Transverse colon (tissue), 4 donors: ENCODE results near the gene NXPH1. TPM values are rescaled to one million over a fixed set of nuclear protein-coding genes. Genes with fewer than 3 reads are reported as not detected.

Experiments used
- DNase-seq: peaks from one replicate; pipeline ENCODE4 v3.0.0-alpha.2; 2019
- H3K27ac ChIP-seq, 4 donors: fragments of 200-600 bp; sonication (generic); 2 replicates each; pipeline ENCODE4 v1.5.1; 2016 to 2018; ENCODE audit warnings: inconsistent platforms in 4 of 4
- H3K27me3 ChIP-seq: fragments of 200-600 bp; sonication (generic); 2 replicates; pipeline ENCODE4 v1.5.1; 2017; ENCODE audit warnings: inconsistent platforms
- H3K36me3 ChIP-seq, 4 donors: fragments of 200-600 bp; sonication (generic); 2 replicates each; pipeline ENCODE4 v1.5.1; 2017 to 2019; ENCODE audit warnings: inconsistent platforms in 4 of 4
- H3K4me1 ChIP-seq, 4 donors: fragments of 200-600 bp; sonication (generic); 2 replicates each; pipeline ENCODE4 v1.5.1; 2017 to 2020; ENCODE audit warnings: inconsistent platforms in 4 of 4
- H3K4me3 ChIP-seq, 4 donors: fragments of 200-600 bp; sonication (generic); 1 replicate in 1 of 4; 2 replicates in 3 of 4; pipeline versions ENCODE4 v1.5.1 to v1.6.1; 2017 to 2019; ENCODE audit warnings: inconsistent platforms in 4 of 4
- H3K9me3 ChIP-seq, 2 donors: fragments of 200-600 bp; sonication (generic); 2 replicates each; pipeline ENCODE4 v1.5.1; 2017 to 2019; ENCODE audit warnings: inconsistent platforms in 2 of 2
- CTCF ChIP-seq, 5 experiments: fragments of 200-600 bp in 3 of 5; fragments of 450-650 bp in 2 of 5; sonication (generic) in 3 of 5; IDR thresholded peaks; 1 replicate in 2 of 5; 2 replicates in 3 of 5; pipeline ENCODE4 v1.5.1; 2016 to 2017; ENCODE audit warnings: antibody characterized with exemption in 5 of 5, inconsistent platforms in 3 of 5, mild to moderate bottlenecking in 2 of 5, moderate library complexity in 1 of 5
- EP300 ChIP-seq: sonication (generic); formaldehyde crosslinking; IDR thresholded peaks from one replicate; pipeline ENCODE4 v1.6.1; 2017; ENCODE audit warnings: antibody characterized with exemption, low read depth
- POLR2A ChIP-seq: fragments of 450-650 bp; IDR thresholded peaks from one replicate; pipeline ENCODE4 v1.6.1; 2016; ENCODE audit warnings: antibody characterized with exemption, mild to moderate bottlenecking, moderate library complexity
- POLR2AphosphoS5 ChIP-seq, 3 donors: sonication (generic); formaldehyde crosslinking; IDR thresholded peaks; one replicate each; pipeline ENCODE4 v1.6.1; 2016; ENCODE audit warnings: antibody characterized with exemption in 3 of 3
- WGBS, 2 donors: methylation state at CpG; one replicate each; pipeline ENCODE4 v1.1.5; 2018; ENCODE audit warnings: low coverage in 1 of 2; 5-methylcytosine and 5-hydroxymethylcytosine counted together
- in situ Hi-C, 4 donors: fragments of 200-750 bp; cut with MboI; loops; one replicate each; pipeline versions ENCODE4 v1.15.0 to v1.15.1; 2017; ENCODE audit warnings: low sequenced_read_pairs in 3 of 4, low pct_ligation_motif_present in 1 of 4, low pct_unique_long_range_greater_than_20kb in 1 of 4
- intact Hi-C: fragments of 100-400 bp; cut with DNase I; formaldehyde crosslinking; loops from one replicate; pipeline ENCODE4 v1.15.1; 2023; ENCODE audit warnings: low total_unique reads
- total RNA-seq, 4 donors: library from RNA; depleted of rRNA; stranded (reverse); fragments of >200 nt; gene quantifications; one replicate each; pipeline ENCODE4 v1.1.0, GENCODE V29; 2016

NXPH1 gene
- total RNA-seq, 4 donors from 2014 or later = not detected

- WGBS, 2 donors = 73 to 82% methylated on average over 4 of the region's 4 CpGs
- Histone ChIP-seq H3K4me3 (no peak overlapping the region), H3K9me3 (no peaks in the 10 kb centered on the region), H3K27ac (no peak overlapping the region), H3K36me3 (no peaks in the 10 kb centered on the region), H3K27me3 (no peaks in the 10 kb centered on the region), H3K4me1 (no peaks in the 10 kb centered on the region)
- in situ Hi-C loops = no loop called here
- TF ChIP-seq POLR2A = no peak
- no peak for TF ChIP-seq CTCF (IDR thresholded peaks at IDR 0.05)
- TF ChIP-seq EP300 = no peak
- TF ChIP-seq POLR2AphosphoS5 (IDR thresholded peaks at IDR 0.05) = no peak
- no peak for DNase-seq
- intact Hi-C loops = no loop called here
Measured at GRCh38 chr7:8490391-8491045, 57.1 kb downstream of the NXPH1 start.

GRCh38 chr7:8491106-8491505 lies 57.7 kb downstream of the NXPH1 start:
- no peak overlapping the region for H3K4me3 ChIP-seq
- no peaks in the 10 kb centered on the region for H3K27me3 ChIP-seq
- no peaks in the 10 kb centered on the region for H3K36me3 ChIP-seq
- no peaks in the 10 kb centered on the region for H3K9me3 ChIP-seq
- H3K4me1 ChIP-seq = no peaks in the 10 kb centered on the region
- in situ Hi-C loops (no loop called here), intact Hi-C loops (no loop called here)
- TF ChIP-seq CTCF (IDR thresholded peaks at IDR 0.05) (no peak), POLR2A (no peak), EP300 (no peak), POLR2AphosphoS5 (IDR thresholded peaks at IDR 0.05) (no peak)
- 85 to 97% methylated on average over 3 of the region's 3 CpGs for WGBS, 2 donors
- no peak overlapping the region for H3K27ac ChIP-seq
- no peak for DNase-seq

- DNase-seq = no peak
- TF ChIP-seq CTCF (IDR thresholded peaks at IDR 0.05) (no peak), POLR2A (no peak), POLR2AphosphoS5 (IDR thresholded peaks at IDR 0.05) (no peak), EP300 (no peak)
- intact Hi-C loops (no loop called here), in situ Hi-C loops (no loop called here)
- H3K27ac ChIP-seq = no peak overlapping the region
- H3K4me1 ChIP-seq = no peaks in the 10 kb centered on the region
- no peak overlapping the region for H3K4me3 ChIP-seq
- no peaks in the 10 kb centered on the region for H3K27me3 ChIP-seq
- no peaks in the 10 kb centered on the region for H3K9me3 ChIP-seq
- 85 to 88% methylated on average over 7 to 8 of the region's 8 CpGs for WGBS, 2 donors
- no peaks in the 10 kb centered on the region for H3K36me3 ChIP-seq
Measured at GRCh38 chr7:8491544-8492489, 58.4 kb downstream of the NXPH1 start.

GRCh38 chr7:8499128-8499527 lies 65.7 kb downstream of the NXPH1 start:
- no peaks in the 10 kb centered on the region for H3K4me1 ChIP-seq
- no peaks in the 10 kb centered on the region for H3K9me3 ChIP-seq
- DNase-seq = no peak
- in situ Hi-C loops (no loop called here), intact Hi-C loops (no loop called here)
- TF ChIP-seq EP300 (no peak), POLR2AphosphoS5 (IDR thresholded peaks at IDR 0.05) (no peak), CTCF (IDR thresholded peaks at IDR 0.05) (no peak), POLR2A (no peak)
- H3K27me3 ChIP-seq = no peaks in the 10 kb centered on the region
- H3K27ac ChIP-seq = no peak overlapping the region
- no peak overlapping the region for H3K4me3 ChIP-seq
- no peaks in the 10 kb centered on the region for H3K36me3 ChIP-seq
